NK-92 treated with Interleukin-12 subunit alpha and Interleukin-12 subunit beta, amount 100 ng/mL, for 24 hours (cell line): ENCODE results near the gene VWC2L.

Experiments
- DNase-seq: peaks from one replicate; lab custom pipeline; 2025; lab: John Stamatoyannopoulos, UW

The VWC2L gene

GRCh38 chr2:214410918-214411554, at the start of gene VWC2L:
VWC2L (plus strand) TSS chr2:214411054; CDS start chr2:214414194, 3,140 bp downstream.
- DNase-seq, result no peak

DNA sequence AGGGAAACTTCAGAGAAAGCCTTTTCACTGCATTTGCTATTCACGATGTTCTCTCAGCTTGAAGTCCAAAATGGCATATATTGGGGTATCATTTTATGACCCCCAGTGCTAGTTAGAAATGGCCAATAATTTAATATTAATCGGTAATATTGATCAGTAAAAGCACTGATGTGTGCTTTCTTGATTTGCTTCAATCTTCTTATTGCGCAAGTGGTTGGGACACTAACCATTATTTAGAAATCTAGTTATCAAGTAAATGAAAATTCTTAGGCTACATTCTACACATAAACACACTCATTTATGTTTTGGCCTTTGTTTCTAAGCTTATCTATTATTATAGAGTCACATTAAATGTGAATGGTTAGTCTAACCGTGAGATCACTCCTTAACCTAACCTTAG, 49.7 kb upstream of the VWC2L start:
- DNase-seq, result no peak

DNA sequence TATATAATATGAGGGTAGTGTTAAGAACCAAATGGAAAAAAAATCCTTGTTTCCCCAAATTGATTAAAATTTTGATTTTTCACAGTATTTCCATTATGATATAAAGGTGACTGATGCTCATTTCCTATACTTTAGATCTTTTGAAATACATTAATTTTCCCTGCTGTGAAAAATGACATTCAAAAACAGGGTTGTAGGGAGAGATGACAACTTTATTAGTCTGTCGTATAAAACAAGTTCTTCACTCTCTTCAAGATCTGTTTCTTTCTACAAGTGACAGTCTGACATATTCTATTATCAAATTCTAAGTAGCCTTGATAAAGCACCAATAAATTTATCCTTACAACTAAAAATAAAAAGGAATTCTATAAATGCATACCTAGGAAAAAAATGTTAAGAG, 45.3 kb upstream of the VWC2L start:
- DNase-seq, result no peak

- DNase-seq, result no peak
Observed at GRCh38 chr2:214367171-214367570, 43.7 kb upstream of the VWC2L start.

GRCh38 chr2:214376618-214377285, 34.1 kb upstream of the VWC2L start:
- DNase-seq, result no peak

GRCh38 chr2:214377286-214377624, 33.6 kb upstream of the VWC2L start:
- no peak for DNase-seq

GRCh38 chr2:214378455-214379103, 32.3 kb upstream of the VWC2L start:
- no peak for DNase-seq

DNA sequence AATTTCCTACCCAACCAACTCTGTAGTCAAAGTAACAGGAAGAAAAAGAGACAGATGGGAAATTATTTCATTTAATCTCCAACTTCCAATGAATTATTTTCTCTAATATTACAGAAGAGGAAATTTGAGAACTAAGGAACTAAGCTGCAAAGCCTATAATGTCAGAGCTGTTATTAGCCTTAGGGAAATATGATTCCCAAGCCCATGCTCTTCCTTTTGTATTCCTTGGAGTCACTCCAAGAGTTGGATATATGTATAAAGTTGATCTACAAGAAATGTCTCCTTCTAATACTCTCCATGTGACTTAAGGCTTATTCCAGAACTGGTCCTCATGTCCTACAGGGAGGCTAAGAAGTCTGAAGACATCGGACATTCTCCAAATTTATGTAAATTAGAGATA, 31.6 kb upstream of the VWC2L start:
- no peak for DNase-seq

DNA sequence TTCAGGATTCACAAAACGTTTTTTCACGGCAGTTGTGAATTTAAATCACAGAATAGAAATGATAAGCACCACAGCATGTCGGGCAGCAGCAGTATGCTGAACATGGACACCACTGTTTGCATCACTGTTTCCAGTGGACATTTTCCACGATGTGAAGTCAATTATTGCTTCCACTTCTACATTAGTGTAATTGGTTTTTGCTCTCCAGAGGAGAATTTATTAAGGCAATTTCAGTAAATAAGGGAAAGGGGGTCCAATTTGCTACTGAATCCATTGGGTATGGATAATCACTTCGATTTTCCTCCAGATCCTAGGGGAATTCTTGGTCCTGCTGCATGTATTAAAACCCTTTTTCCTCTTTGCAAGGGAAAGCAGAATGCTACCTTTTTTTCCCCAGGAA, 30.2 kb upstream of the VWC2L start:
- no peak for DNase-seq

- DNase-seq, result no peak
Observed at GRCh38 chr2:214382229-214382628, 28.6 kb upstream of the VWC2L start.

GRCh38 chr2:214386720-214387119, 24.1 kb upstream of the VWC2L start:
- DNase-seq, result no peak

GRCh38 chr2:214389334-214389733, 21.5 kb upstream of the VWC2L start:
- no peak for DNase-seq

DNA sequence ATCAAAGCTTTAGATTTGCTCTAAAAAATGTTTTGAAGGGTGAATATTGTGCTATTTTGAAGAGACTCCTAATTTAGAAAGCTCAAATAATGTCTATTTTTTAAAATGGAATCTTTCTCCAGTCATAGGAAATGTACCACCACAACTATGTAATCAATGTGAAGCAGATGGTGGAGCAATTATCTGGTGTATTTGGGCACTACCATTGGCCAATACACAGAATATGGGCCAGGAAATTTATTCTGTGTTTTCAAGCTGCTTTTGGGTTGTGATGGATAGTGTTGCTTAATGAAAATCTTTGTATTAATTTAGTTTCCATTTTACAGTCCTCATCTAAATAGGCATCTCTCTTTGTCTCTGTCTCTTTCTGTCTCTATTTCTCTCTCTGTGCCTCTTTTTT, 17.1 kb upstream of the VWC2L start:
- DNase-seq, result no peak

DNA sequence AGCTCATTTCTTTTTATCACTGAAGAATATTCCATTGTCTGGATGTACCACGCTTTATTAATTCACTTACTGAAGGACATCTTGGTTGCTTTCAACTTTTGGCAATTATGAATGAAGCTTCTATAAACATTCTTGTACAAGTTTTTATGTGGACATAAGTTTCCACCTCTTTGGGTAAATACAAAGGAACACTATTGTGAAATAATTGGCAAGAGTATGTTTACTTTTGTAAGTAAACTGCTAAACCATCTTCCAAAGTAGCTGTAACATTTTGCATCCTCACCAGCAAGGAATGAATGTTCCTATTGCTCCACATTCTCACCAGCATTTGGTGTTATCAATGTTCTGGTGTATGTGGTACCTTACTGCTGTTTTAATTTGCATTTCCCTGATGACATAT, 15.8 kb upstream of the VWC2L start:
- no peak for DNase-seq

GRCh38 chr2:214401580-214401979, 9.3 kb upstream of the VWC2L start:
- DNase-seq, result no peak

DNA sequence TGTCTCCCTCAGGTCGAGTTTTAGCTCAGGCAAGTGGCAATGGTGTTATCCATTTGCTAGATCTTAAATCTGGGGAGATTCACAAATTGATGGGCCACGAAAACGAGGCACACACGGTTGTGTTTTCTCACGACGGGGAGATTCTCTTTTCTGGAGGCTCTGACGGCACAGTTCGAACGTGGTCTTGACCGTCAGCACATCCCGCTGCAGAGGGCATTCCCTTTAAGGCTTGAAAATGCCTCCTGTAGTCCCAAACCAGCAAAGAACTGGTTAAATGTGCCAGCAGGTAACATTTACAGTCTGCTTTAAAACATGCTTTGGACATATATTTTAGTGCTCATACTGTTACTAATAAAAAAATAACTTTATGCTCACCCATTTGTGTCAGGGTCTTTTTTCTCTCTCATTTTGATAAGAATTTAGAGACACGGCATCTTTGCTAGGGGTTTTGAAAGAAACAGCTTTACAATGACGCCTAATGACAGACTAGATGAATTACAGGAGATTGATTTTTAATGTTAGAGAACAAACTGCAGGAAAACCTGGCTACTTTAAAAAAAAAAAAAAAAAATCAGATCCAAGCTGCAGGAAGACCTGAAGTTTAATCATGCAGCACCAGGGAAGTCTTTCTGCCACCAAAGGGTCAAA, 602 bp upstream of the VWC2L start:
- no peak for DNase-seq

GRCh38 chr2:214412679-214413078, 1.8 kb downstream of the VWC2L start:
- no peak for DNase-seq

GRCh38 chr2:214436470-214436869, 25.6 kb downstream of the VWC2L start:
- DNase-seq, result no peak

DNA sequence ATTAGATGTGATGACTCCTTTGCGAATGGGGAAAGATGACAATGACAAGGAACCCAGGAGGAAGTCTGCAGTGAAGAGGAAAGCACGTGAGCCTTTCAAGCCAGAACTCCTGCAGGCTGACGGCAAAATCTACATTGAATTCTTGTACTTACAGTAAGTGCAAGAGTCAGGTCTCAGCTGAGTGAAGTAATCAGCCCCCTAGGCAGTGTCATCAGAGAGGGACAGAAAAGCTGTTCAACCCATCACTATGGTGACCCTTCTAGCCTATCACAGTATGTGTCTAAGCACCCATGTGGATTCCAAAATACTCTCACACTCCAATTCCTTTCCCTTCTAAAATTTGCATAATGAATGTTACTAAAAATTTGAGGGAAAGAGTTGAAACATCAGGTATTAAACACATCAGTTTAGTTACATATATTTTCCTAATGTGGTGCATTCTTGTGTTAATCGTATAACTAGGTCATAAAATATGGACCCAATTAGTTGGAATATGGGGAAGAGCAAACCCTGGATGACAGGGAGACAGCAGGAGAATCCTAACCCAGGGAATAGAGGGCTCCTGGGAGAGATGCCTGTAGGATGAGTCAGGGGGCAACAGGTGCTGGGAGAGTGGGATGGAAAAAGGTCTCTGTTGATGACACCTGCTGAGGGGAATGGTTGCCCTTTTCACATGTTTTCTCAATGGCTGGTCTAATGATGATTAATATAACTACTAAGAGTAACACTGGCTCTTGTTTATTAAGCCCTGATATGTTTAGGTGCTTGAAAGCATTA, 39.5 kb downstream of the VWC2L start:
- DNase-seq, result no peak

DNA sequence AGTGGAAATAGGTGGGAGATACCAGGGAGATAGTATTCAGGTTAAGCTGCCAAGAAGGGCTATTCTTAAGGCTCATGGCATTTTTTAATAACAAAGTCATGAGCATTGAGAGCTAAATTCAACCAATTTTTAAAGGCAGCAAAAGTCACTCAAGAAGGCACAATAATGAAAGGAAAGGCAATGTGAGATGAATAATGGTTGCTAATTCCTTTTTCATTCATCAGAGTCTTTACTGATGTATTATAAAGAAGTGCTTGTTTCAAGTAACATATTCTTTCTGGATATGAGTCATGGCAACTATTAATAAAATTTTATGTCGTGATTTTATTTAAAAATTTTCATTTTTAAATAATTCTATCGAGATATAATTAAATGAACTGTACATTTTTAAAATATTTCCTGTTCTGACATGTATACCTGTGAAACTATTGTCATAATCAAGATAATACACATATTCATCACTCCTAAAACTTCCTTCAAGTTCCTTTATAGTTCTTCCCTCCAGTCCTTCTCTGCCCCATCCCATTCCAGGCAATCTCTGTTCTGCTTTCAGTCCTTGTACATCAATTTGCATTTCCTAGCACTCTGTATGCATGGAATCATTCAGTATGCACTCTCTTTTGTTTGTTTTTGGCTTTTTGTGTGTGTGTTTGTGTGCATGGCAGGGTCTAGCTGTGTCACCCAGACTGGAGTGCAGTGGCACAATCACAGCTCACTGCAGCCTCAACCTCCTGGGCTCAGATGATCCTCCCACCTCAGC, 40.8 kb downstream of the VWC2L start:
- no peak for DNase-seq

GRCh38 chr2:214465363-214466146, 54.7 kb downstream of the VWC2L start:
- DNase-seq, result no peak
